Stomach (tissue), 4 donors: ENCODE measurements around the gene TGM2.

ENCODE experiments used
- CTCF ChIP-seq, 7 experiments: fragments of 450-650 bp in 4 of 7; fragments of 200-600 bp in 3 of 7; sonication (generic) in 3 of 7; IDR thresholded peaks; one replicate each; pipeline ENCODE4 v1.5.1; 2016 to 2019; ENCODE audit warnings: antibody characterized with exemption in 7 of 7, control low read depth in 2 of 7, mild to moderate bottlenecking in 1 of 7
- EP300 ChIP-seq: sonication (generic); formaldehyde crosslinking; IDR thresholded peaks from one replicate; pipeline ENCODE4 v1.6.1; 2017; ENCODE audit warnings: antibody characterized with exemption
- POLR2A ChIP-seq, 4 donors: fragments of 450-650 bp; IDR thresholded peaks; one replicate each; pipeline ENCODE4 v1.6.1; 2016; ENCODE audit warnings: antibody characterized with exemption in 4 of 4, control low read depth in 2 of 4, mild to moderate bottlenecking in 1 of 4, moderate library complexity in 1 of 4

- TF ChIP-seq CTCF (IDR thresholded peaks at IDR 0.05) (no peak), POLR2A (IDR thresholded peaks at IDR 0.05) (no peak), EP300 (no peak)
Observed at GRCh38 chr20:38112930-38113294, 52.2 kb downstream of the TGM2 start.
